GM06990 (cell line): ENCODE measurements around the gene RSU1.

Source experiments
- DNase-seq: peaks from one replicate; pipeline ENCODE4 v3.0.0-alpha.2; 2011; ENCODE audit not compliant: insufficient read length; ENCODE audit errors: extremely low read depth
- H3K27me3 ChIP-seq: replicated peaks from 2 replicates; pipeline ENCODE4 v1.6.0; 2011; ENCODE audit warnings: low read length; ENCODE audit not compliant: control insufficient read depth, insufficient read depth
- H3K36me3 ChIP-seq: 2 replicates; pipeline ENCODE4 v1.5.1; 2011; ENCODE audit warnings: low read length; ENCODE audit not compliant: control insufficient read depth, insufficient read depth
- H3K4me3 ChIP-seq: replicated peaks from 2 replicates; pipeline ENCODE4 v1.5.1; 2011; ENCODE audit warnings: low read depth, mild to moderate bottlenecking, control low read depth, low read length
- CTCF ChIP-seq: IDR thresholded peaks from 2 replicates; pipeline ENCODE4 v1.5.1; 2011; ENCODE audit warnings: low read length, control low read depth, mild to moderate bottlenecking, inconsistent platforms; ENCODE audit not compliant: insufficient read depth, poor library complexity, severe bottlenecking

RSU1 gene

DNA sequence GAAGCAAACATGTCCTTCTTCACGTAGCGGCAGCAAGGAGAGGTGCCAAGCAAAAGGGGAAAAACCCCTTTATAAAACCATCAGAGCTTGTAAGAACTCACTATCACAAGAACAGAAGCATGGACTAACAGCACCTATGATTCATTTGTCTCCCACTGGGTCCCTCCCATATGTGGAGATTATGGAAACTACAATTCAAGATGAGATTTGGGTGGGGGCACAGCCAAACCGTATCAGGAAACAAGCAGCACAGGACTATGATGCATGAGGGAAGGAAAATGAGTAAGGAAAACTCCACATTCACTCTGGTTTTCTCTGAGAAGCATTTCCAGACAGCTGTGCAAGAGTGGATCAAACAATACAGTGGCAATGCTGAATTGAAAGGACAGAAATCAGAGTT is 81.6 kb downstream of the RSU1 start:
- Histone ChIP-seq H3K36me3 (peaks cover 4% of the 10 kb centered on the region), H3K27me3 (no peaks in the 10 kb centered on the region), H3K4me3 (no peak overlapping the region)
- DNase-seq = no peak
- TF ChIP-seq CTCF = no peak

GRCh38 chr10:16732376-16732775 is 84.8 kb downstream of the RSU1 start:
- DNase-seq = no peak
- no peak for TF ChIP-seq CTCF
- Histone ChIP-seq H3K4me3 (no peak overlapping the region), H3K27me3 (no peaks in the 10 kb centered on the region), H3K36me3 (peaks cover 6% of the 10 kb centered on the region)

DNA sequence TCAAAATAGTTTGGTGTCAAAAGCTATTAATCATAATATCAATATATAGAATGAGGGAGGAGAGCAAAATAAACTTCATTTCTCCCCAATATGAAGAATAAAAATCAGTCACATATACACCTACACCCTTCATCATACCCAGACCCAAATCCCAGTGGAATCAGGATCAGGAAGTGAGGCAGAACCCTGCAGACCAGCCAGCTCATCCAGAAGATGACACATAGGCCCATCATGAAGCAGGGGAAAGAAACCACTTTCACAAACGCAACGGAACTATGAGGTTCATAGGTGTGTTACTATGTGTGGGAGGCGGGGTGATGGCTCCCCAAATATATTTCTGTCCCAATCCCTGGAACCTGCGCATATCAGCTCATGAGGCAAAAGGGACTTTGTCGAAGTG is 89.0 kb downstream of the RSU1 start:
- peaks cover 5% of the 10 kb centered on the region for H3K36me3 ChIP-seq
- no peak for TF ChIP-seq CTCF
- DNase-seq = no peak
- H3K4me3 ChIP-seq = no peak overlapping the region
- H3K27me3 ChIP-seq = no peaks in the 10 kb centered on the region

- H3K36me3 ChIP-seq = peaks cover 4% of the 10 kb centered on the region
- no peak overlapping the region for H3K4me3 ChIP-seq
- no peak for TF ChIP-seq CTCF
- DNase-seq = no peak
- H3K27me3 ChIP-seq = no peaks in the 10 kb centered on the region
Observed at GRCh38 chr10:16727666-16728065, 89.6 kb downstream of the RSU1 start.

DNA sequence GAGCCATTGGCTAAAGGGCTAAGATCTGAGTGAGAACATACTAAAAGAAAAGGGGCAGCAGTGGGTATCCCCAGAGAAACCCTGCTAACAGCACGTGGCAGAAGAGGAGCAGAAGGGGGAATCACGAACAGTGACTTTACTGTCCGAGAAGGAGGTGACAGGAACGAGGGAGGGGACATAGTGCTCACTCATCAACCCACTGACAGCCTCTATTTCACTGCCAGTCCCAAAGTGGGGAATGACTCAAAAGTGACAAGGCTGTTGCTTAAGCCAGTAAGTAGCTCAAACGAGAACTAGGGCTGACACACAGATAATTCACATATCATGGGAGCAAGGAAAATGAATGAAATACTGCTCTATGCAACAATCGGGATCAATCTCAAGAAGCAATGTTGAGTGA is 92.7 kb downstream of the RSU1 start:
- TF ChIP-seq CTCF = no peak
- no peak overlapping the region for H3K4me3 ChIP-seq
- H3K27me3 ChIP-seq = no peaks in the 10 kb centered on the region
- H3K36me3 ChIP-seq = peaks cover 2% of the 10 kb centered on the region
- DNase-seq = no peak

GRCh38 chr10:16720812-16721211 is 96.4 kb downstream of the RSU1 start:
- H3K4me3 ChIP-seq = no peak overlapping the region
- no peak for TF ChIP-seq CTCF
- no peaks in the 10 kb centered on the region; the same call in 1 of the 2 replicates for H3K36me3 ChIP-seq
- H3K27me3 ChIP-seq = no peaks in the 10 kb centered on the region
- DNase-seq = no peak
